ENCODE data around the gene PDIK1L. TPM values are rescaled to one million over a fixed set of nuclear protein-coding genes. Genes with fewer than 3 reads are reported as not detected.

The PDIK1L gene
- total RNA-seq, 1 experiment from 2014 or later = 5.6 TPM

GRCh38 chr1:26102119-26102518, 9.5 kb upstream of the PDIK1L start:
- H2AK5ac ChIP-seq (ENCODE audit: insufficient read length, low read length) = no peak overlapping the region
- H3K4ac ChIP-seq (ENCODE audit: low read depth, low read length) = no peak overlapping the region
- no peak overlapping the region for H3K56ac ChIP-seq (ENCODE audit: insufficient read length, low read depth, low read length)
- Mint-ChIP-seq H3K4me1 (peaks cover 3 to 6% of the 10 kb centered on the region in 2 experiments; a peak in 3 of 4 replicates), H3K36me3 (ENCODE audit: insufficient read depth in 1 of 3, low read depth in 3 of 3) (no peaks in the 10 kb centered on the region), H3K4me3 (no peak overlapping the region), H3K27me3 (ENCODE audit: low read depth) (peaks cover 17% of the 10 kb centered on the region), H3K9me3 (no peaks in the 10 kb centered on the region), H3K27ac (no peak overlapping the region)
- H3T11ph ChIP-seq (ENCODE audit: low read length) = no peak overlapping the region
- no peak overlapping the region for H3K4me2 ChIP-seq (ENCODE audit: insufficient read depth, insufficient read length, low read length)
- H2BK120ac ChIP-seq (ENCODE audit: low read depth, low read length, poor library complexity, severe bottlenecking) = no peak overlapping the region
- H3K14ac ChIP-seq (ENCODE audit: insufficient read depth, low read length) = no peak overlapping the region
- no peak overlapping the region for H4K91ac ChIP-seq (ENCODE audit: insufficient read length, low read depth, low read length)
- no peak overlapping the region for H2BK5ac ChIP-seq (ENCODE audit: insufficient read length, low read length)
- no peak overlapping the region for H4K5ac ChIP-seq (ENCODE audit: insufficient read length, low read depth, low read length)
- WGBS (ENCODE audit: extremely low coverage, insufficient read length, low lambda C conversion rate) = no CpG with 5 or more reads among the region's 3 CpGs
- no peaks in the 10 kb centered on the region for H4K20me1 ChIP-seq (ENCODE audit: control insufficient read depth, insufficient read depth, insufficient read length)
- H3K9me3 ChIP-seq (ENCODE audit: control insufficient read depth, low read depth, low read length) = no peaks in the 10 kb centered on the region
- no peaks in the 10 kb centered on the region for H3K79me2 ChIP-seq (ENCODE audit: insufficient read depth, low read length)
- no peak for DNase-seq
- no peak overlapping the region for H2BK12ac ChIP-seq (ENCODE audit: insufficient read length, low read depth, low read length)
- no peaks in the 10 kb centered on the region for H3K79me1 ChIP-seq (ENCODE audit: insufficient read depth, low read depth, low read length, poor library complexity, severe bottlenecking)
- H3K9ac ChIP-seq (ENCODE audit: extremely low read depth, insufficient read length, low read length) = no peak overlapping the region
- no peak overlapping the region for H3K18ac ChIP-seq (ENCODE audit: insufficient read length, low read depth, low read length)
- no peak overlapping the region for H2AFZ ChIP-seq (ENCODE audit: low read length)
- H3K27me3 ChIP-seq (ENCODE audit: insufficient read depth, low read length) = no peaks in the 10 kb centered on the region
- no peak for TF ChIP-seq CTCF (conservative IDR thresholded peaks at IDR 0.05)
- H4K8ac ChIP-seq (replicated peaks; ENCODE audit: insufficient read length, low read depth, low read length) = no peak overlapping the region
- H3K4me1 ChIP-seq (ENCODE audit: insufficient read depth, low read length) = no peaks in the 10 kb centered on the region
- no peak overlapping the region for H2BK20ac ChIP-seq (ENCODE audit: low read depth, low read length, poor library complexity, severe bottlenecking)
- no peak overlapping the region for H2BK15ac ChIP-seq (ENCODE audit: low read depth, low read length)
- no peaks in the 10 kb centered on the region for H3K23me2 ChIP-seq (ENCODE audit: insufficient read length, low read depth, low read length, poor library complexity, severe bottlenecking)
- no peak overlapping the region for H3K27ac ChIP-seq (ENCODE audit: insufficient read length, low read depth, low read length)
- H3K23ac ChIP-seq (ENCODE audit: insufficient read length, low read depth, low read length) = no peak overlapping the region
